ENCODE data around the gene CCSER2. TPM values are rescaled to one million over a fixed set of nuclear protein-coding genes. Genes with fewer than 3 reads are reported as not detected.
A peak's percentile ranks its signal among the peaks of the same experiment; 100 is the strongest.

Gene CCSER2
- total RNA-seq, 6 experiments from 2014 or later: 18.2 to 28.8 (median 25.9) TPM

DNA sequence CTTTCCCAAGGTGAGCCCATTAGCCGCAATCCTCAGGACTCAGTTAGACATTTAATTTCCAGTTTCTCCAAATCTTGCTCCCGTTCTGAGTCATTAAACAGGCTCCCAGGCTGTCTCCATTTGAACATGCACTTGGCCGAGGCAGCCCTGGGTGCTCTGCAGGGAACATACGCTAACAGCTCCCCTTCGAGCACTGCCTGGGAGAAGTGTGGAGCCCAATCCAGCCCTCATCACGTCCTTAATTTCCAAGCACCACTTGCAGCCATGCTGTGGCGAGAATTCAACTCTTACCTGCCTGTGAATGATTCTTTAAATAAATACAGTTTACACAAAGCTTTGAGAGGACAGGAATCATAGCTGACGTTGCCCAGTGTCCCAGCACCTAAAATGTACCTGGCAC lies 218.2 kb downstream of the CCSER2 start:
- ATAC-seq (no peak), DNase-seq (no peak)
- H3K4me1 ChIP-seq: peaks cover 0 to 8% (median 0%) of the 10 kb centered on the region in 4 donors
- no peak overlapping the region for H3K4me3 ChIP-seq
- intact Hi-C loops (cut with DNase I): no loop called here
- no peak overlapping the region for H3K27ac ChIP-seq
- no peaks in the 10 kb centered on the region for H3K9me3 ChIP-seq
- no peaks in the 10 kb centered on the region for H3K27me3 ChIP-seq
- H3K36me3 ChIP-seq: no peaks in the 10 kb centered on the region
- 84% methylated on average over 7 of the region's 8 CpGs for WGBS (ENCODE audit: insufficient coverage, low coverage, low lambda C conversion rate, missing lambda C conversion rate)
- TF ChIP-seq, protein P1, sequence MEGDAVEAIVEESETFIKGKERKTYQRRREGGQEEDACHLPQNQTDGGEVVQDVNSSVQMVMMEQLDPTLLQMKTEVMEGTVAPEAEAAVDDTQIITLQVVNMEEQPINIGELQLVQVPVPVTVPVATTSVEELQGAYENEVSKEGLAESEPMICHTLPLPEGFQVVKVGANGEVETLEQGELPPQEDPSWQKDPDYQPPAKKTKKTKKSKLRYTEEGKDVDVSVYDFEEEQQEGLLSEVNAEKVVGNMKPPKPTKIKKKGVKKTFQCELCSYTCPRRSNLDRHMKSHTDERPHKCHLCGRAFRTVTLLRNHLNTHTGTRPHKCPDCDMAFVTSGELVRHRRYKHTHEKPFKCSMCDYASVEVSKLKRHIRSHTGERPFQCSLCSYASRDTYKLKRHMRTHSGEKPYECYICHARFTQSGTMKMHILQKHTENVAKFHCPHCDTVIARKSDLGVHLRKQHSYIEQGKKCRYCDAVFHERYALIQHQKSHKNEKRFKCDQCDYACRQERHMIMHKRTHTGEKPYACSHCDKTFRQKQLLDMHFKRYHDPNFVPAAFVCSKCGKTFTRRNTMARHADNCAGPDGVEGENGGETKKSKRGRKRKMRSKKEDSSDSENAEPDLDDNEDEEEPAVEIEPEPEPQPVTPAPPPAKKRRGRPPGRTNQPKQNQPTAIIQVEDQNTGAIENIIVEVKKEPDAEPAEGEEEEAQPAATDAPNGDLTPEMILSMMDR (IDR thresholded peaks at IDR 0.05): no peak
- TF ChIP-seq POLR2A (IDR thresholded peaks at IDR 0.05): no peak

- Histone ChIP-seq H3K4me1 (peaks cover 0 to 8% (median 0%) of the 10 kb centered on the region in 4 donors), H3K4me3 (no peak overlapping the region), H3K27me3 (no peaks in the 10 kb centered on the region), H3K27ac (no peak overlapping the region), H3K9me3 (no peaks in the 10 kb centered on the region), H3K36me3 (no peaks in the 10 kb centered on the region)
- ATAC-seq: no peak
- no peak for TF ChIP-seq POLR2A (IDR thresholded peaks at IDR 0.05)
- intact Hi-C loops (cut with DNase I): no loop called here
- 73% methylated on average over 3 of the region's 3 CpGs for WGBS (ENCODE audit: insufficient coverage, low coverage, low lambda C conversion rate, missing lambda C conversion rate)
- no peak for DNase-seq
These were observed 219.2 kb downstream of the CCSER2 start for GRCh38 chr10:84547616-84548015.

- ATAC-seq (peak in 2 of 4 donors; percentile 11 to 25), DNase-seq (no peak)
- Histone ChIP-seq H3K4me3 (no peak overlapping the region), H3K4me1 (peaks cover 0 to 8% (median 0%) of the 10 kb centered on the region in 4 donors), H3K27me3 (no peaks in the 10 kb centered on the region), H3K9me3 (no peaks in the 10 kb centered on the region), H3K36me3 (no peaks in the 10 kb centered on the region), H3K27ac (no peak overlapping the region)
- intact Hi-C loops (cut with DNase I): no loop called here
- 38% methylated on average over 1 of the region's 5 CpGs for WGBS (ENCODE audit: insufficient coverage, low coverage, low lambda C conversion rate, missing lambda C conversion rate)
- TF ChIP-seq, protein P1 (IDR thresholded peaks at IDR 0.05): peak in 1 of 4 donors; percentile 31
- no peak for TF ChIP-seq POLR2A (IDR thresholded peaks at IDR 0.05)
These were observed 220.5 kb downstream of the CCSER2 start for GRCh38 chr10:84548869-84549268.

DNA sequence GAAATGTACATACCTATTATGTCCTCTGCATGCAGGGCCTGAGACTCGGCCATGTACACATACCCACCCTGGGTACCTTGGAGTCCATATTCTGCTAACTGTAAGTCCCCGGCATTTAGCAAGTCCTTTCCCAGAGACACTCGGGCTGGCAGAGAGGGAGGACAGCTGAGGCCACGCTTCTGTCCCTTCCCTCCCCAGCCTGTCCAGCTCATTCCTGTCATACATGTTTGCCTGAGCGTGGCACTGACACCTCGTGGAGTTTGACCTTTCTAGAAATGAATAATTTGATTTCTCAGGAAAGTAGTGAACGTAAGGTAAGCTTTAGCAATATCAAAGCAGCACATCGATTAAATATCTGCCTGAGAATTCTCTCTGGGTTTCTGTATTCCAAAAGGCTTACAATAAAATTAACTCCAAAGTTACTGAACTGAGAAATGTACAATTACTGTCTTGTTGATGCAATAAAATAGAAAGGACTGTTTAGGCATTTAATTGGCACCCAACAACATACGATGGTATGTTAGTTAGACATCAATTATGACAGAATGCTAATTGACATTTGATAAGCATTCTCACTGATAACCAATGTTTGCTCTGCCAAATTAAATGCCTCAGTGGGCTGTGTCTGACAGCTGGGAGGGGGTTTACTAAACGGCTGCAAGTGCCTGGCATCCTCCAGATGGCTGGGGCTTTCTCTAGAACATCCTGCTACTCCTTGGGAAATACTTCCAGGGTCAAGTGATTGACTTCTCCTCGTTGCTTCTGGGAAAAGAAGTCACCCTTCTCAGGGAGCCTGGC lies 221.2 kb downstream of the CCSER2 start:
- Histone ChIP-seq H3K36me3 (no peaks in the 10 kb centered on the region), H3K27me3 (no peaks in the 10 kb centered on the region), H3K4me3 (no peak overlapping the region), H3K4me1 (peaks cover 0 to 8% (median 0%) of the 10 kb centered on the region in 4 donors), H3K9me3 (no peaks in the 10 kb centered on the region), H3K27ac (no peak overlapping the region)
- TF ChIP-seq, protein P1 (IDR thresholded peaks at IDR 0.05): no peak
- TF ChIP-seq POLR2A (IDR thresholded peaks at IDR 0.05): no peak
- intact Hi-C loops (cut with DNase I): no loop called here
- DNase-seq (peak in 1 of 3 donors; percentile 60), ATAC-seq (peak; percentile 82 to 96 (median 88))
- 21% methylated on average over 9 of the region's 11 CpGs for WGBS (ENCODE audit: insufficient coverage, low coverage, low lambda C conversion rate, missing lambda C conversion rate)

- intact Hi-C loops (cut with DNase I): no loop called here
- 87% methylated on average over 2 of the region's 5 CpGs for WGBS (ENCODE audit: insufficient coverage, low coverage, low lambda C conversion rate, missing lambda C conversion rate)
These were observed 222.5 kb downstream of the CCSER2 start for GRCh38 chr10:84550756-84551436.

More at GRCh38 chr10:84550756-84551436, 222.5 kb downstream of the CCSER2 start:
- no peak for ATAC-seq
- no peak overlapping the region for H3K27ac ChIP-seq
- no peaks in the 10 kb centered on the region for H3K27me3 ChIP-seq
- TF ChIP-seq POLR2A (IDR thresholded peaks at IDR 0.05): no peak
- TF ChIP-seq, protein P1 (IDR thresholded peaks at IDR 0.05): no peak
- H3K4me1 ChIP-seq: peaks cover 0 to 8% (median 0%) of the 10 kb centered on the region in 4 donors
- no peak overlapping the region for H3K4me3 ChIP-seq
- H3K9me3 ChIP-seq: no peaks in the 10 kb centered on the region
- H3K36me3 ChIP-seq: no peaks in the 10 kb centered on the region
- DNase-seq: no peak

All from right lobe of liver (tissue), 6 donors.